Fibroblast of lung (primary cell): ENCODE measurements around the gene PDRG1. TPM values are rescaled to one million over a fixed set of nuclear protein-coding genes. Genes with fewer than 3 reads are reported as not detected.

Source experiments
- DNase-seq, 2 donors: peaks; one replicate each; pipeline versions ENCODE4 v3.0.0 to v3.0.0-alpha.2; 2010; ENCODE audit warnings: low read depth in 2 of 2
- H2AFZ ChIP-seq: 2 replicates; pipeline ENCODE4 v1.5.1; 2012; ENCODE audit warnings: low read length, control low read depth, inconsistent platforms
- H3K27ac ChIP-seq: 2 replicates; pipeline ENCODE4 v1.5.1; 2011; ENCODE audit warnings: low read length, control low read depth; ENCODE audit not compliant: insufficient read depth
- H3K27me3 ChIP-seq: 2 replicates; pipeline ENCODE4 v1.5.1; 2011; ENCODE audit warnings: mild to moderate bottlenecking, low read length; ENCODE audit not compliant: control insufficient read depth, insufficient read depth
- H3K36me3 ChIP-seq: 2 replicates; pipeline ENCODE4 v1.5.1; 2011; ENCODE audit warnings: low read length; ENCODE audit not compliant: control insufficient read depth, insufficient read depth
- H3K4me1 ChIP-seq: 2 replicates; pipeline ENCODE4 v1.5.1; 2011; ENCODE audit warnings: low read length; ENCODE audit not compliant: control insufficient read depth, insufficient read depth; ENCODE audit errors: extremely low read depth
- H3K4me2 ChIP-seq: 2 replicates; pipeline ENCODE4 v1.5.1; 2011; ENCODE audit warnings: low read length, control low read depth; ENCODE audit not compliant: insufficient read depth; ENCODE audit errors: extremely low read depth
- H3K4me3 ChIP-seq, 4 experiments: fragments of 200-600 bp in 1 of 4; sonication (generic) in 1 of 4; replicated peaks in 1 of 4; 2 replicates each; pipeline ENCODE4 v1.5.1; 2011 to 2016; ENCODE audit warnings: low read length in 4 of 4, low read depth in 3 of 4, mild to moderate bottlenecking in 3 of 4, control low read depth in 2 of 4, inconsistent platforms in 1 of 4, mixed read lengths in 1 of 4; ENCODE audit not compliant: insufficient read depth in 1 of 4; ENCODE audit errors: control extremely low read depth in 1 of 4
- H3K79me2 ChIP-seq: 2 replicates; pipeline ENCODE4 v1.5.1; 2012; ENCODE audit warnings: mild to moderate bottlenecking, low read length, inconsistent platforms; ENCODE audit not compliant: control insufficient read depth, insufficient read depth
- H3K9ac ChIP-seq: 2 replicates; pipeline ENCODE4 v1.5.1; 2011; ENCODE audit warnings: mild to moderate bottlenecking, low read length, control low read depth; ENCODE audit not compliant: insufficient read depth
- H3K9me3 ChIP-seq: 2 replicates; pipeline ENCODE4 v1.5.1; 2012; ENCODE audit warnings: low read depth, low read length; ENCODE audit not compliant: control insufficient read depth, insufficient read depth
- H4K20me1 ChIP-seq: 2 replicates; pipeline ENCODE4 v1.5.1; 2011; ENCODE audit warnings: low read length; ENCODE audit not compliant: control insufficient read depth, insufficient read depth; ENCODE audit errors: extremely low read depth
- EZH2 ChIP-seq: IDR thresholded peaks from 2 replicates; pipeline ENCODE4 v1.5.1; 2012; ENCODE audit warnings: low read length, control low read depth, mild to moderate bottlenecking; ENCODE audit errors: missing control alignments
- polyA plus RNA-seq, 2 donors: library from polyadenylated mRNA; depleted of rRNA in 1 of 2; stranded (reverse) in 1 of 2; unstranded in 1 of 2; fragments of >200 nt; gene quantifications; 2 replicates each; pipeline ENCODE4 v1.2.1, GENCODE V29; 2011 to 2012; ENCODE audit warnings: missing spikeins in 1 of 2
- total RNA-seq: library from RNA; depleted of rRNA; stranded (reverse); fragments of >200 nt; gene quantifications from 2 replicates; pipeline ENCODE4 v1.2.1, GENCODE V29; 2014
- TF ChIP-seq, protein P1 (sequence below), 2 donors: IDR thresholded peaks in 1 of 2; conservative IDR thresholded peaks in 1 of 2; 1 replicate in 1 of 2; 2 replicates in 1 of 2; pipeline ENCODE4 v1.5.1; 2011 to 2012; ENCODE audit warnings: low read length in 2 of 2, control low read depth in 1 of 2, inconsistent platforms in 1 of 2, low read depth in 1 of 2, mild to moderate bottlenecking in 1 of 2

Gene PDRG1
- total and polyA plus RNA-seq, 2 donors (not counting 1 experiment from before 2014, with no cell fraction given), result 5.4 to 14.0 TPM

DNA sequence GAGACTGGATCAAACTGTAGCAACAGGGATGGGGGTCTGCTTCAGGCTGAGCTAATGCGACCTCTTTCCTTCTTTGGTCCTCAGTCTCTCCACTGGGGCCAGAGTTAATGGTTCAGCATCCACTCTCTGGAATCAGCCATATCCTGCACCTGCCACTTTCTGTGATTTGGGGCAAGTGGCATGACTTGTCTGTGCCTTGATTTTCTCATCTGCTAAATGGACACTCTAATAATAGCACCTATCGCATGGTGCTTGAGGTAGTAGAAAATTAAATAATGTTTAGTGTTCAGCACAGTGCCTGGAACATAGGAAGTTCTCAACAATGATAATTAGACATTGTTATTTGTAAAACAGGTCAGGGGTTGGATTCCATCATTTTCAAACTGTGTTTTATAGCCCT lies 22.4 kb upstream of the PDRG1 start:
- TF ChIP-seq, protein P1, sequence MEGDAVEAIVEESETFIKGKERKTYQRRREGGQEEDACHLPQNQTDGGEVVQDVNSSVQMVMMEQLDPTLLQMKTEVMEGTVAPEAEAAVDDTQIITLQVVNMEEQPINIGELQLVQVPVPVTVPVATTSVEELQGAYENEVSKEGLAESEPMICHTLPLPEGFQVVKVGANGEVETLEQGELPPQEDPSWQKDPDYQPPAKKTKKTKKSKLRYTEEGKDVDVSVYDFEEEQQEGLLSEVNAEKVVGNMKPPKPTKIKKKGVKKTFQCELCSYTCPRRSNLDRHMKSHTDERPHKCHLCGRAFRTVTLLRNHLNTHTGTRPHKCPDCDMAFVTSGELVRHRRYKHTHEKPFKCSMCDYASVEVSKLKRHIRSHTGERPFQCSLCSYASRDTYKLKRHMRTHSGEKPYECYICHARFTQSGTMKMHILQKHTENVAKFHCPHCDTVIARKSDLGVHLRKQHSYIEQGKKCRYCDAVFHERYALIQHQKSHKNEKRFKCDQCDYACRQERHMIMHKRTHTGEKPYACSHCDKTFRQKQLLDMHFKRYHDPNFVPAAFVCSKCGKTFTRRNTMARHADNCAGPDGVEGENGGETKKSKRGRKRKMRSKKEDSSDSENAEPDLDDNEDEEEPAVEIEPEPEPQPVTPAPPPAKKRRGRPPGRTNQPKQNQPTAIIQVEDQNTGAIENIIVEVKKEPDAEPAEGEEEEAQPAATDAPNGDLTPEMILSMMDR (conservative IDR thresholded peaks at IDR 0.05 in 1 of 2, IDR thresholded peaks at IDR 0.05 in 1 of 2; ENCODE audit: low read depth in 1 of 2, low read length in 2 of 2), result no peak
- TF ChIP-seq EZH2, result no peak
- Histone ChIP-seq H3K9me3 (no peaks in the 10 kb centered on the region), H3K4me2 (no peak overlapping the region), H3K4me1 (no peaks in the 10 kb centered on the region), H3K27me3 (peaks cover 10% of the 10 kb centered on the region), H3K9ac (no peak overlapping the region), H3K27ac (no peak overlapping the region), H3K4me3 (no peak overlapping the region), H2AFZ (no peak overlapping the region), H3K36me3 (no peaks in the 10 kb centered on the region), H4K20me1 (no peaks in the 10 kb centered on the region), H3K79me2 (no peaks in the 10 kb centered on the region)
- DNase-seq, result no peak

DNA sequence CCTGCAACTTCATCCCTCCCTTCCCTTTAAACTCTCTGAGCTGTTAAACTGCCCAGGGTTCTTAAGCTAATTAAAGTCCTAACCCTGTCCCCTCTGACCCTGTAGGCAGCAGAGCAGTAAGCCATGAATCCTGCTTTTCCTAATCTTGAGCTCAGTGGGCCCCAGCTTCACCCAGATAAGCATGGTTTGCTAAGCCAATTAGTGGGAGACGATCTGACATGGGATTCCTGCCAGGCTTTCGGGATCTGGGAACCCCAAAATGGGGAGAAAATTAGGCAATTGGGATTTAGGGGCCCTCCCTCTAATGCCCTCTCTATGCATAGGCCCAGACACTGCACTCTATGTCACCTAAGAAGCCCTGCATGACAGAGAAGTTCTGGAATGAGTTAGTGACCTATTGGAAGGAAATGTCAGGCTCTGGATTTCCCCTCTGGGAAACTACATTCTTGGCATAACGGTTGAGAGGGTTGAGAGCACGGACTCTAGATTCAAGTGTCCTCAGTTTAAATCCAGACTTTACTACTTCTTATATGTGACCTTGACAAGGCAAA lies 20.7 kb upstream of the PDRG1 start:
- no peak for DNase-seq
- Histone ChIP-seq H3K36me3 (no peaks in the 10 kb centered on the region), H3K9me3 (no peaks in the 10 kb centered on the region), H3K27me3 (peaks cover 10% of the 10 kb centered on the region), H3K79me2 (no peaks in the 10 kb centered on the region), H3K27ac (no peak overlapping the region), H3K4me1 (no peaks in the 10 kb centered on the region), H3K9ac (no peak overlapping the region), H2AFZ (no peak overlapping the region), H3K4me2 (no peak overlapping the region), H3K4me3 (no peak overlapping the region), H4K20me1 (no peaks in the 10 kb centered on the region)
- TF ChIP-seq, protein P1 (conservative IDR thresholded peaks at IDR 0.05 in 1 of 2, IDR thresholded peaks at IDR 0.05 in 1 of 2; ENCODE audit: low read depth in 1 of 2, low read length in 2 of 2), result no peak
- TF ChIP-seq EZH2, result no peak

DNA sequence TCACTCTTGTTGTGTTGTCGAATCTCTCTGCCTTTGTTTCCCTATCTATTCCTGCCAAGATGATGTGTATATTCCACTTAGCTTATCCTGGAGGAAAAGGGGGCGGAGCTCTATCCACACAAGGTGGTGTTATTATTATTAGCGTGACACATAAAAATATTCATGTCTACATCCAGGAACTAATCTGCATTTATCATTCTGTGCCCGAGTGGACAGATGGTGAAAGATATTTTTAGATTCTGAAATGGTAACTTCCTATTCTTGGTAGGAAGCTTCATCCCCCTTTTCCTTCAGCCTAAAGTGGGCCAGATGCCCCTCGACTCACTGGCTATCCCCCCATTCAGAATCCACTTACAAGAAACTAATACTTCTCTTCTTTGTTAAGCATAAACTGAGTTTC lies 18.1 kb upstream of the PDRG1 start:
- Histone ChIP-seq H4K20me1 (no peaks in the 10 kb centered on the region), H3K36me3 (no peaks in the 10 kb centered on the region), H2AFZ (no peak overlapping the region), H3K9ac (no peak overlapping the region), H3K27ac (no peak overlapping the region), H3K9me3 (no peaks in the 10 kb centered on the region), H3K4me1 (no peaks in the 10 kb centered on the region), H3K79me2 (no peaks in the 10 kb centered on the region), H3K27me3 (peaks cover 9% of the 10 kb centered on the region), H3K4me3 (no peak overlapping the region), H3K4me2 (no peak overlapping the region)
- TF ChIP-seq EZH2, result no peak
- TF ChIP-seq, protein P1 (conservative IDR thresholded peaks at IDR 0.05 in 1 of 2, IDR thresholded peaks at IDR 0.05 in 1 of 2; ENCODE audit: low read depth in 1 of 2, low read length in 2 of 2), result no peak
- DNase-seq, result no peak
